HG02588 (cell line): ENCODE measurements around the gene SMAD2.
"Not testable (repeated sequence)": the region's sequence is repeated elsewhere in the genome, so short reads cannot be mapped to it uniquely, and the experiment has no call there.

ENCODE experiments used
- ATAC-seq: cut with Tn5 transposase; IDR thresholded peaks from one replicate; pipeline ENCODE4 v1.9.1; 2021; ENCODE audit warnings: mild to moderate bottlenecking, moderate library complexity; ENCODE audit not compliant: unreplicated experiment

Gene SMAD2

DNA sequence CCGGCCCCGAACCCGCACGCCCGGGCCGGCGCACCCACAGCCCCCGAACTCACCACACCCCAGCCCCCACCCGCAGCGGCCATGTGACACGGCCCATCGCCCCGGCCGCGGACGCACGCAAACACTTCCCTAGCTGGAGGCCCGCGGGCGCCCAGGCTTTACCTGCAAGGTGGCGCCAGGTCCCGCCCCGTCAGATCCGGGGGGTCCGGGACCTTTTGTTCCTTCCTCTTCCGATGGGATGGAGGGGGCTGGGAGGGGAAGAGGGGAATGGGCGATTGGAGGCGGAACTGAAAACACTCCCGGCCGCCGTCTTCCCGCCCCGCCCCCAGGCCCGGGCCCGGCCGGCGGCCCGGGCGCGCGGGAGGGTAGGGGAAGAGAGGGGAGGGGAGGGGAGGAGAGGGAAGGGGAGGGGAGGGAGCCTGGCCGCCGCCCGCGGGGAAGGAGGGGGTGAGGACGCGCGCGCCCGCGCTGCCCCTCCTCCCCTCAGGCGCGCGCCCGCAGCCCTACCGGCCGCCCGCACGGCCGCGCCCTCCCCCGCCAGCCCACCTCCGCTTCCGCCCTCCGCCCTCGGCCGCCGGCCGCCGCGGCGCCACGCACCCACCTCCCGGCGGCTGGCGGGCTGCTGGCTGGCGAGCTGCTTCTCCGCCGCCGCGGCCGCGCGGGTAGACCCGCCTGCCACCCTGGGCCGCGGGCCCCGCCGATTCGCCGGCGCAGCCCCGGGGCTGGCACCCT is at the start of gene SMAD2:
Gene SMAD2 (minus strand): TSS at position 461 of the 732 bp plus-strand sequence. CDS start 33,903 bp downstream, outside the sequence.
- ATAC-seq: peak; percentile 61

DNA sequence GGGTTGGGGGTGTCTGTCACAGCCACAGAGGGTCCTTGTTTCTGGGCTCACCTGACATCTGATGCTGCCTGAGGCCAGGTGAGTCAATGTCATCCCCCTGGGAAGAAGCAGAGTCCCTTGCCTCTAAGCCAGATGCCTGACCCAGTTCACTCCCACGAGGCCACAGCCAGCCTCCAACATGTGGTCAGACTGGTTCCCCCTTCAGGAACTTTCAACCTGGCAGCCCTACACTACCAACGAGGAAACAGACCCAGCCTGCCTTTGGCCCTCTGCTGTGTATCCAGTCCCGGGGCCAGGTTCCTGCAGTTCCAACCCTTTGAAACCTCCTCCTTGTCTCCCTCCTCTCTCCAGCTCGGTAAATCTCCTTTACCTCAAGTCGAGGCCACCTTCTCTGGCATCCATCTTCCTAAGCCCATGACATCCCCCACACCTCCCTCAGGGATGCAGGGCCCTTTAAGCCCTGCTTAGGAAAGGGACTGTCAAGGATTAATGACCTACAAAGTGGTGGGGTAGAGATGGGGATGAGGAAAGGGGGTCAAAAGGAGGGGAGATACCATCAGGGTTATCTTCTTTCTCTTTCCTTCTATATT is 49.2 kb upstream of the SMAD2 start:
- no peak for ATAC-seq

DNA sequence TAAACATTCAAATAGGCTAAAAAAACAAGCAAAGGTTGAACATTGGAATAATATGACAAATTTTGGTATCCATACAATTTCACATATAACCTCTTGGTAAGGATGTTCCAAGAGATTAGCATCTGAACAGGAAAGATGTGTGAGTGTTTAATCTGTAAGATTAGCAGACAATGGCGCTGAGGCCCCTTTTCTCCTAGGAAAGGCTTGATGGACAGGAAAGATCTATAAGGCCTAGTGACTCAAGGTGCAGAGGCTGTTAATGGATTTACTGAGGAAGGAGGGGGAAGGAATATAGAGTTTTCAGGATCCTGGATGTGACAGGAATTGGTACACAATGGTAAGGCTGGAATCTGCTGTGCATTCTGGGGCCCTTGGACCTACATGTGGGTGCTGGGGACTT is 48.1 kb upstream of the SMAD2 start:
- no peak for ATAC-seq

DNA sequence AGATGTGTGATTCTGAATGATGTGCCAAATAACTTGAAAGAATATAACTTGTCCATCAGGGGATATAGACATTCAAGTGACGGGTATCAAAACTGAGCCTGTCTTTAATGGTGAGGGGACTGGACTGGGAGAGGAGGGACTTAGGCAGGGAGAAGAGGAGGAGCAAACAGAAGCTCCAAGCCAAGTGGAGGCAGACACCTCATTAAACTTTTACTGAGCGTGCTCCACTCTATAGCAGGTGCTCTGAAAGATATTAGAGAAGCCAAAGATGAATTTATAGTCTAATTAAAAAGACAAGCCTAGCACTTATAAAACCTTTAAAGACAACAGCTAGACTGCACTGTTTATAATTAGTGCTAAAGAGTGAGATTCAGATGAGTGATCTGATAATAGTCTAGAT is 47.7 kb upstream of the SMAD2 start:
- ATAC-seq: no peak

DNA sequence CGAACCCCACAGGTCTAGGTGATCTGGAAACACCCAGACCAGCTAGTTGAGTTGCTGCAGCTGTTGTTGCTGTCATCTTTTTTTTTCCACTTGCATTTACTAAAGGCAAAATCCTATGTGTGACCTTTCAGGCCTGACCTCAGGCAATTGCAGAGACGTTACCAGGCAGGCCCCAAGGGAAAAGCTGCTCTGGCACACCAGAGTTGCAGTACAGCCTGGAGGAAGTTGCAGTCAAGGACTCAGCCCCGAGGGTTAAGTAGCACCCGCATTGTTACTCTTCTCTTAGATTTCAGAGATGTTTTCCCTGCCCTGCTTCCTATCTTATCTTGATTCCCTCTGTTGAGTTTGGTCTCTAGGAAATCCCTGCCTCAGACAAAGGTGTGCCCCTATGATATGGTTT is 45.2 kb upstream of the SMAD2 start:
- ATAC-seq: no peak

DNA sequence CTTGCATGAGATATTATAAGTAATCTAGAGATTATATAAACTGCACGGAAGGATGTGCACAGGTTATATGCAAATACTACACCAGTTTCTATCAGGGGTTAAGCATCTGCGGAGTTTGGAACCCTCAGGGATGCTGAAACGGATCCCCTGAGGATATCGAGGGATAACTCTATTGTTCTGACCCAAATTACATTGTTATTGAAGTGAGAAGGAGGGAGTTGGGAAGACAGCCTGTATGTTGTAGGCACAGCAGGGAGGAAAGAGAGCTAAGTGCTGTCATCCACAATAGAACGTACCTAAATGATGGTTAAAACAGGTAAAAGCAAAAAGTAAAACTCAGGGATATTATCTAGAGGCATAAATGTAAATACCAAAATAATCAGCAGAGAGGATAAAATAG is 44.6 kb upstream of the SMAD2 start:
- ATAC-seq: no peak

DNA sequence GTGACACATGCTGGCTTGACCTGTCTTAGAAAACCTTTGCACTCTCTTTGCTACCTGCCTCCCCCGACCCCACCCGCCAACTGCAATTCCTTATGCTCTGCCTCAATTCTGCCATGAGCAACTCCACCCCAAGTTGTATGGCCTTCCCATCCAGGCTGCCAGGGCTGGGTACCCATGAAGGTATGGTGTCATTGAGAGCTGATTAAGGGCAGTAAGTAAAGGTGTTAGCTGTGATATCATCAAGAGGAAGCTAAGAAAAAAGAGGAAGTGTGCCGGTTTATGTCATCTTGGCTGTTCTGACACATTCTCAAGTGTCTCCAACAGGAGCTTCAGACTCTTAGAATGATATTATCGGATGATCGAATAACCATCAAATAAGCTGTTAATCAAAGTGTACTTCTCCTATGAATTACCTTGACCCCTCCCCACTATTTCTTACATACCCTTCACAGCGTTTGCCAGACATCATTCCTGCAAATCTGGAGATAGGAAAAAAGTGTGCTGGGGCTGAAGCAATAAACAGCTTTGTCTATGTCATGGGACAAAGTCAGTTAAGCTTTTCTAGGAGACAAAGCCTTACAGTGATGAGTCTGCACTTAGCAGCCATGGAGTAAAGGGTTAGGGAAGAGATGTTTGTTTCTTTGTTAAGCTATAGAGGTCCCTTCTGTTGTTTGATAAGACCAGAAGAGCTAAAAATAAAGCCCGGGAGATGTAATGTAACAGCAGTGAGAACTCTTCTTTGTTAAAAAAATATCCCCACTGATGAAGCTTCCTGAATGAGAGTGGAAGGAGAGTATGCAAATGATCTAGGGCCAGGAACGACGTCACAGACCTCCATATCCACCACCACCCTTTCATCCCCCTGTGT is 40.4 kb upstream of the SMAD2 start:
- peak; percentile 60 for ATAC-seq

DNA sequence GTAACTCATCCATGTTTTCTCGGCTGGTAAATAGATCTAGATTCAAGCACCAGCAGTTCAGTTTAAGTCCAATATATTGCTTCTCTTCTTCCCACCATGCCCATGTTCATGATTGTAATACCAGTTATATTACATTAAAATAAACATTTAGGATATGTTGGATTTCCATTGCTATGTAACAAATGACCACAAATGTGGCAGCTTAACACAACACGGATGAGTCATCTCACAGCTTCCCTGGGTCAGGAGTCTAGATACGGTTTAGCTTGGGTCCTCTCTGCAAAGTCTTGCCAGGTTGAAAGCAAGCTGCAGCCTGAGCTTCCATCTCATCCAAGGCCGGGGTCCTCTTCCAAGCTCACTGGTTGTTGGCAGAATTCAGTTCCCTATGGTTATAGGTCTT is 39.4 kb upstream of the SMAD2 start:
- ATAC-seq: no peak

DNA sequence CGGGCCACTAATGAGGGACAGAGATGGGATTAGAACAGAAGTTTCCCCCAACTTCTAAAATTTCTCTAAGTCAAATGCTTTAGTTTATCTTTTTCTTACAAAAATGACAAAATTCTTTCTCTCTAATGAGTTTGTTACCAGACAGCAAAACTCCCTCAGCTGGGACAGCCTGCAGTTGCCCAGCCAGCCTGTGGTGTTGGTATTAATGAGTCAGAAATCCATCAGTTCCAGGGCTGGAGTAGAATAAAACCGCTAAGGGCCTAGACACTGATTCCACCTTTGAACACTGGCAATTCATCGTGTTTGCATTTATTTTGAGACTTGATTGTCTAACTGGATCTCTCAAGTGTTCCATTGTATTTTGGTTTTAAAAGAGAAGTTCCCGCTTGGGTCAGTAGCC is 38.3 kb upstream of the SMAD2 start:
- ATAC-seq: no peak

DNA sequence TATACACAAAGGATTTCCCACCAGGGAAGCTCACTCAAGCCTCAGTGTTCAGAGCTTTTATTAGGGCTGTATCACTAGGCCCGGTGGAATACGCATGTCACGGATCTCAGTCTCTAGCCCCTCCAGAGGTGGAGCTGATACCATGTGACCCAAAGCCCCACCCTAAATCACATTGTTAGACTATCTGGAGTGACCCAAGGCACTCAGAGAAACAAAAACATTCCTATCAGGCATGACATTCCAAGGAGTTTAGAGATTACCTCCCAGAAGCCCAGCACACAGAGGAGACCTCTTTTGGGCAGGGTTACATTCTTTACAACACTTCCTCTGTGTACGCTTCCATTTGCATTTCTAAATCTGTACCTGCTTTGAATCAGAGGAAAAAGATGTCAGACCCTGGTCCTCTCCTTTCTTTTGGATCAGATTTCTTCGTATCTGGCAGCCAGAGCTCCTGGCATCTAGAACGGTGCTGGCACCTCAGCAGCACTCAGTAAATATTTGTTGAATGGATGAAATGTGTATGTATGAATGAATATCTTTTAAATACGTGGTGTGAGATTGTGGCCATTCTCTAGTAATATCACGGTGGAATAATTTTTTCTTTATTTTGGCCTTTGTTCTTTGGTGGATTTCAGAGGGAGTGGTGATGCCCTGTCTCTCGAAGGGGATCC is 37.7 kb upstream of the SMAD2 start:
- ATAC-seq: no peak

DNA sequence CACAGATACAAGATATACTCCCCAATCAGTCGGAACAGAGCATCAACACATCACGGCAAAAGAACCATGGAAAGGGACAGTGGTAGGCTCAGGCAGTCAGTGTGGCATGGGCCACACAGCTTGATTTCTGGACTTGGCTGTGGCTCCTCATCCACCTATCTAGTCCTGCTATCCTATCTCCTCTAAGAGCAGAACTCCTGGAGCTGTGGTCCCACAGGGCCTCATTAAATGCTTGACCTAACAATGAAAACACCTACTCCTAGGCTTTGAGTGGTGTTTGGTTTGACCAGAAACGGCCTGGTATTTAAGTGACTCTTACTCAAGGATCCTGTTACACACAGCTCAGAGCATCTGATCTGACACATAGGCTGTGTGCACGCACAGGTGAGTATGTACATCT is 33.6 kb upstream of the SMAD2 start:
- no peak for ATAC-seq

DNA sequence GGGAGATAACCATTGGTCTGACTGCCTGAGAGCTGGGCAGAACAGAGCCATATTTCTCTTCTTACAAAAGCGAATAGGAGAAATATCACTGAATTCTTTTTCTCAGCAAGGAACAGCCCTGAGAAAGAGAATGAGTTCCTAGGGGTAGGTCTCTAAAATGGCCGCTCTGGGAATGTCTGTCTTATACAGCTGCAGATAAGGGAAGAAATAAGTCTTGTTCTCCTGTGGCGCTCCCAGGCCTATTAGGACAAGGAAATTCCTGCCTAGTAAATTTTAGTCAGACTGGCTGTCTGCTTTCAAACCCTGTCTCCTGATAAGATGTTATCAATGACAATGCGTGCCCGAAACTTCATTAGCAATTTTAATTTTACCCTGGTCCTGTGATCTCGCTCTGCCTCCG is 30.5 kb upstream of the SMAD2 start:
- not testable (repeated sequence) for ATAC-seq

DNA sequence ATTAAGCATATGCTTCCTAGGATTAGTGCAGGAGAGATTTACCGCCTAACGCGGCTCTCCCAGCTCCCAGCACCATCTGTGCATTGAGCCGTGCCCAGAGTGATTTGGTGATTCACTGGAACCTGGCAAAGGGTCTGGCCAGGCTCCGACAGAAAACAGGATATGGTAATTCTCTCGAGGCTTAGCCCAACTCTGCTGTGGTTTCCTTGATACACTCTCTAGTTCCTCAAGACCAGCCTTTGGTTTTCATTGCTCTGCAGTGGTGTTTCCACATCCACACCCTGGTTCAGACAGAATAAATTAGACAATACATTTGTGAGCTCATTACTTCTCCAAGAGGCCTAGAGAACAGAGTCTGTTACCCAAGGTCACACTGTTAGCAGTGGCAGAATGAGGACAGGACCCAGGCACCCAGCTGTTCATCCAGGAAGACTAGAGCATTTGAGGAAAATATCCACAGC is 23.0 kb upstream of the SMAD2 start:
- ATAC-seq: peak; percentile 74

DNA sequence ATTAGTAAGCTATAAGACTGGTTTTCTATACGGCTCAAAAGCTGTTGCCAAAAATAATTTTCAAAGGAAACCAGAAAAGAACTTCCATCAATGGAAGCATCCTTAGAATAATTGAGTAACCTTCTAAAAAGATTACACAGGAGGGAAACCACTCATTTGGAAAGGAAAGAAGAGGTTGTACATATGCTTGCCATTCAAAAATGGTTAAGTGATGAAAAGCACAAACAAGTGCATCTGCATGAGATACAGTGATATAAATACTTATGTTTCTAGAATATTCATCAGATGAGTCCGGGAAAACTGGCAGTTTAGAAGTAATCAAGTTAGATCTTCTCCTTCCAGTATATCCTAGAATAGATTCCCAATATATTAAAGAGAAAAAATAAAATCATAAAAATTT is 20.1 kb upstream of the SMAD2 start:
- no peak for ATAC-seq

DNA sequence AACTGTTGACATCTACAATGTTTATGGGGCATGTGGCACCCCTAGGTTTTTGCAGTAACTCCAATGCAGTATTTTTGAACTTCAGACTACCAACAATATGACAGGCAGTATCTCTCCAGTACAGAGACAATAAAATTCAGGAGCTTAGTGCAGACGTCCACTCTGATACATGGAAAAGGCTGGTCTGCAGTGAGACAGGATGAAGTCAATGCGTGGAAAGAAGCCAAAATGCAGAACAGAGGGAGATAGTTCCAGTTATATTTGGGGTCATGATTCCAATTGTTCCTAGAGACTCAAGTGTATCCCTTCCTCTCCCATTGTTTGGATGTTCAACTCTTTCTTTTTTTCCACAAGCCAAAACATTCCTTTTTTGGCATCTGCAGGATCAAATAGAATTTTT is 18.7 kb upstream of the SMAD2 start:
- ATAC-seq: no peak

DNA sequence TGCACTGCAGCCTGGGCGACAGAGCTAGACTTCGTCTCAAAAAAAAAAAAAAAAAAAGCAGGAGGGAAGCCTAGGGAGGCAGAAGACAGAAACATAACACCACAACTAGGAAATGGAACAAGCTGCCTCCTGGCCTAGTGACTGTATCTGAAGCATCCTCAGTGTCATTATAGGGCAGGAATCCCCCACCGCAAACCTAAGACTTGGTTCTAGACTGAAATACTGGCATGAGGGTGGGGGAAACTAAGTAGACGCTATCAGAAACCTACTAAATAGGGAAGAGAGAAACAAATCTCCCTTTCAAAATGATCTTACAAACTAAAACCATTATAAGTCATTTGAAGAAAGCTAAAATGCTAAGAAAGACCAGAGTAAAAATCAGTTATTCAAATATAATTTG is 16.4 kb upstream of the SMAD2 start:
- ATAC-seq: no peak

DNA sequence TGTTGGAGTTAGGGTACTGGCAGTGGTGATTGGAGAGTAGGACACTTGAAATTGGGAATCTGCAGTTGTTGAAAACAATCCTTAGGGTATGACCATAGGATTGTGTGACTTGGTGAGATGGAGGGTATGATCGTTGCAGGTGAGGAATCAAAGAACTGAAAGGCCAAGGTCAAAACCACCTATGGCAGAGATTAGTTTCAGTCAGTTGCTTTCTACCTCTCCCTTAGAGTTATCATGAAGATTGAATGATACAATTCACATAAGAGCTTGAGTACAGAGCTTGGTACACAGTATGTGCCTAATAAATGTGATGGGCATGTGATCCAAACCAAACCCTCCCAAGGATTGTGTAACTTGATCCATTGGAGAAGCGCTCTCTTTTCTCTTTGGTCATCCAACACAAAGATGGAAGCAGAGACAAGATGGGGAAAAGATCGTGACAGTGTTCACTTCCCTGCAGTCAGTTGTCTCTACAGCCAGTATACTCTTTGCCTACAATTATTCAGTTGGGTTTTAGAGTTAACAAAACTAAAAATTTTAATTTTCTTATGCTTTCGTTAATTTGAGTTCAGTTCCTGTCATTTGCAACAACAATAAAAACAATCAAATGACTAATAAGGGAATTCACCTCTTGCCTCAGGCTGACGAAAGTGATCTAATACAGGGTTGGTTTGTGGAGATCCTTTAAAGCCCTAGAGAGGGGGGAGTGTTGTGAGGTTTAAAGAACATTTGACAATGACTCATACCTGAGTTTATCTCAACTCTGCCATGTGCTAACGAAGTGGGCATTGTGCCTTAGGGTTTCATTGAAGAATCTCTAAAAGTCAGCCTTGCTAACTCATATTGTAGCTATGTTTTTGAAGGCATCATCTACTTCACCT is 14.8 kb upstream of the SMAD2 start:
- ATAC-seq: no peak

DNA sequence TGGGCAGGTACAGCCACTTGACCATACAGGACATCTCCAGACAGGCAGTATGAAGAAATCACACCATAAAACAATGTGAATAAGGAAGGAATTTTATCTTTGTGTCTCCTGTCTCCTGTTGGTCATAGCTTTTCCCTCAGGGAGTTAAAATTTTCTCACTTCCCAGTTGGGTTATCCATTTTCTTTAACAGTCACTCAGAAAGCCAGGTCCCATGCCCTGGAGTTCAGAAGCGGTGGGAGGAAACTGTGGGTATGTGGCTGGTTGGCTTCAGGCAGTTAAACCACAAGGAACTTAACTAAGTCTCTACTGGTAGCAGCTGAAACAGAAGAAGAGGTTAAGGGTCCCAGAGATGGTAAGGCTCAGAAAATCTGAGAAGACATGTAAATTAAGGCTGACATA is 6.5 kb upstream of the SMAD2 start:
- ATAC-seq: no peak

DNA sequence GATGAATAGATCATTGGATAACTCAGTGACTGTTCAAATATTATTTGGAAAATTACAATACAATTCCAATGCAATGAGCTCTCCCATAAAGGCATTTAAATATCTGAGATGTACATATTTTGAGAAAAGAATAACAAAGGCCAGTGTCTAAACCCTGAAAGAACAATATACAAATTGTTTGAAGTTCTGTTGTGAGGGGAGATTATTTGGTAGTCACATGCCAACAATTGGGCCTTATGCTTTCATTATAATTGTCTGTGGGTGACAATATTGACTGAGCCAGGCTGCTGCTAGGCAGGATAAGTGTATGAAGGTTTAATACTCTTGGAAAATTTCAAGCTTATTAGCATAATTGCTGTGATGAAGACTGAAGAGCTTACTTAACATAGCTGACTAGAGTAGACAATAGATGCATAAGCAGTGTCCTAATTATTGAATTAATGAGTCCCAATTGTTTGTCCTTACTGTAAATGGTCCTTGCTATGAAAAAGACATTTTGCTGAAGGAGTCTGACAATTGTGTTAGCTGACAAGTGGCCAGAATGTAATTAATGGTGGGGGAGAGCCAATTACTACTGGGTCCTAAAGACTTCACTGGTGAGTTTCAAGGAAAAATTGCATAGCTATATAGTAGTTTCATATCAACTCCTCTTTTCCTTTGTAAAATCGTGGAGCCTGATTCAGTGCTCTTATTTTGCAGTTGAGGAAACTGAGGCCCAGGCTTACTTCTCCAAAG is 5.0 kb upstream of the SMAD2 start:
- ATAC-seq: no peak

DNA sequence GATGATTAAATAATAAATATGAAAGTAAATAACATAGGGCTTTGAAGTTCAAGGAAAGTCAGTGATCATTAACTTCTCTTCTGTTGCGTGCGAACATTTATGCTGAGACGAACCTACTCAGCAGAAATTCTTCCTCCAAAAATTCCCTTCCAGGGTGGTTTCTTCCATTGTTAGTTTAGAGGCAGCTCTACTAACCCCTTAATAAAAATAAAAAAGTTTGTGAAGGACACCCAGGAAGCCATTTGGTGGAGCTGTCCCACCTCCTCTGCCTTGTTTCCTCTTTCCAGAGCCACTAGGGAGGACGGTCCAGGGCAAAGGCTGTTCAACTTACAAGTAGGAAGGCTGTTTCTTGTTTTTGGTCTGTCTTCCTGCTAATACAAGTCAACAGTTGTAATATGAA is 2.1 kb upstream of the SMAD2 start:
- no peak for ATAC-seq
